IPS DF 4.7 (cell line): ENCODE measurements around the gene HOXA13.

ENCODE experiments used
- DNase-seq: peaks from one replicate; pipeline ENCODE4 v3.0.0-alpha.2; 2013; ENCODE audit warnings: low spot score; ENCODE audit errors: extremely low read depth

The HOXA13 gene

DNA sequence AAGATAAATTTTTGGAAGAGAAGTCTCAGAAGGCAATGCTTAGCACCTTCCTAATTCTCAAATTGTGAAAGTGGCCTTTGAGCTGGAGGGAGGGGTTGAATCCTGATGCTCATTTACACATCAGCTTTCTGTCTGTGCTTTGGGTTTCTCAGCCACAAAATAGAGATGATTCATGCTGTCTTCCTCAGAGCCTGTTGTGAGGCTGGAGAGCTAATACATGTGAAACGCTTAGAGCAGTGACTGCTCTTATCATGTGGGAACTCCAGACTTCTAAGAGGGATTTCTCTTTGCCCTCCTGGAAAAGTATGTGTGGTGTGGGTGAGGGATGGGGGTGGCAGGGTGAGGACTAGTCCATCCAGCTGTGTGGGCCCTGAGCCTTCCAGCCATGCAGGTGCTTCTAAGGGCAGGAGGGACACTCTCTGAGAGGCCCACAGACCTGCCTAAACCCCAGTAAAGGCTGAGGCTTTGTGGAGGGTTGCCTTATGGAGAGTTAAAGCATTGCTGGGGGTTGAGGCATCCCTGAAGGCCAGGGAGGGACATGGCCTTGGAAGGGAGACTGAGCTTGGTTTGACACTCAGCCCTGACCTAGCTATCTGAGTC is 37.9 kb upstream of the HOXA13 start:
- no peak for DNase-seq

DNA sequence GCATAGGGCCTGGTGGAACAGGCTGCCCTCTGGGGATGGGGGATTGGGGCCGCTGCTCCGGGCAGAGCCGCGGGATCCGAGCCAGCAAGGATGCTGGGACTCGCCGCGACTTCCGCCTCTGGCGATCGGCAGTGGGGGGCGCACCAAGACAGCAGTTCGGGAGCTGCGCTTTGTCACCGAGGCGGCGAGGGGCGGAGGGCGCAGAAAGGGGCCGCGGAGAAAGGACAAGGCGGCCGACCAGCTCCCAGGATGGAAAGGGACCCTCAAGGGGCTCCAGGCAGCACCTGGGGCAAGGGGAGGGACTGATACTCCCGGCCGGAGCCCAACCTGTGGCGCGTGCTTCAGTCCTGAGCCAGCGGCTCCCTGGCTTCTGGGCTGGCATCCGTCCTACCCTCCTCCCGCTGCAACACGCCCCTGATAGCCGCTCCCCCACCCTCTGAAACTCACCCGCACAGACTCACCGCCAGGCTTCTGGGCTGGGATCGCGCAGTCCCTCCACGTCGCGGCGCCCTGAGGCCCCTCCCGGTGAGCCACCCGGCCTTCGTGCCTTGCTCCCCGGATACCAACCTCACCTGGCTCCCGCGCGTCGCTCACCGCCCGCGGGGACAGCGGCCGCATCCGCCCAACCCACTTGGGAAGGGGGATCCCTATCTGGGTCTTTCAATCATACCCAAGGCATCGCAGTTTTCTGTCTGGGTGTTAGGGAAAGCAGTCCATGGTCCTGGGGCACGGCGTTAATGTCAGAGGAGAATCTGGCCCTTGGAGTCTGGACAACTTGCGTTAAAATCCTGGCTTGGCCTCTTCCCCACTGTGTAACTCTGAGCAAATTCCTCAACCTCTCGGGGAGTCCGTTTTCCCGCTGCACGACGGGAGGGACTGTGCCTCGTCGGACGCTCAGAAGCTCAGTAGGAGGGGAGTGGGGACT is 35.8 kb upstream of the HOXA13 start:
- DNase-seq = no peak

GRCh38 chr7:27229448-27229847 is 29.6 kb upstream of the HOXA13 start:
- DNase-seq = no peak

DNA sequence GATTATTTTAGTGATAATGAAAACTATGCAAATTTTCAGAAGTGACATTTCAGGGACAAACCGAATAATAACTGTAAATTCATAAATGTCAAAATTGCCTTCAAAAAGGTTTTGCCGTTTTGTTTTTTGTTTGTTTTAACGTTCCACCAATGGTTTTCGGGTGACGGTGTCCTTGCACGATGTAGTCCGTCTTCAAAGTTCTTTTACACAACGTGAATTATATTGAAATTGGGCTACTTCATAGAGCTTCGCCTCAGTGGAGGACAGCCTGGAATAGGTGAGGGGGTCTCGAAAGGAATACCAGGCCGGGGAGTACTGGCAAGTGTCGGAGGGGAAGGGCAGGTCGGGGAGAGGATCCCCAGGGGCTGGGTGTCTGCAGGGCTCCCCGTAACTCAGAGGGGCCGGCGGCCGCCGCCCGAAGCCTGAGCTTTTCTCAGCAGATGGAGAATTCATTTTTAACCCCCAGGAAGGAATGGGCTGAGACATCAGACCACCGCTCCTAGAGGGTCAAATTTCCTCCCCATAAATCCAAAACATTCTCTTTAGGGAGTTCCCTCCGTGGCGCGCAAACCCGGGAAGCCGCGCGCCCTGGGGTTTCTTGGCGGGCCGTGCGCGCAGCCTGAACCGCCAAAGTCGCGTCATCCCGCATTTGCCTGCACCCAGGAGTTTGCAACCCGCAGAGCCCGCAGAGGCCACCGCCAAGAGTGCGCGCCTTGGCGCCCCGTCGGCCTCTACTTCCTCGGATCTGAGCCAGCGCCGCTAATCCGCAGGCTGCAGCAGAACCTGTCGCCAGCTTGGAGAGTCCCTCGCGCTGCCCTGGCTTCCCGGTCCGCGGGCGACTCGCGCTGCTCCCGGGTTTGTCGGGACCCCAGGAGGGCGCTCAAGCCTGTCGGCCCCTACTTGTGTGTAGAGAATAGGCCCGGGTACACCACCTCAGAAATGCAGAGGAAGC is 25.4 kb upstream of the HOXA13 start:
- DNase-seq = no peak

DNA sequence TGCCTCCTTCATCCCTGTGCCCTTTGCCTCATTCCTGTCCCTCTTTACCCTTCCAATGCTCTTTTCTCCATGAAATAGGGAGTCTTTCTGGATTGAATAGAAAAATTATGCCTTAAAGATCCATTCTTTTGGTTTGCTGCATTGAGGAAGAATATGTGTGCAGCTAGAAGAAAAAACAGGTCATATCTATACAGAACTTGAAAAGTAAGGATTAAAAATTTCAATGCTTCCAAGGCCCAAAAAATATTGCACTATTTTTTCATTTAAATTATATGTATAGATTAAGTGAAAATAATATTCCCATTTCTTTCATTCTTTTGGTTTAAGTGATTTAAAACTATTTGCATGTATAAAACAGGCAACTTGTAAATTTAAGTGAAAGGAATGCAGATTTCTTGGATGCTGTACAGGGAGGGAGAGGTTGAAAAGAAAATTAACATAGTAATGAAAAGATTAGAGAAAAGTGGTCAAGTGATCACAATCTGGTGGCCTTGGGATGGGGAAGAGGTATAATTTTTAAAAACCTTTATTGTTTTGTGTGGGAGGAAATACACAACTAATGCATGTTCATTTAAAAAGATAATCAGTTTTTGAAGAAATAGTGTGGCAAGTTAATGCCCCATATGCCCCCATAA is 24.2 kb upstream of the HOXA13 start:
- DNase-seq = no peak

- DNase-seq = no peak
These were observed 21.4 kb upstream of the HOXA13 start for GRCh38 chr7:27221201-27221797.

GRCh38 chr7:27220440-27220955 is 20.6 kb upstream of the HOXA13 start:
- DNase-seq = no peak

DNA sequence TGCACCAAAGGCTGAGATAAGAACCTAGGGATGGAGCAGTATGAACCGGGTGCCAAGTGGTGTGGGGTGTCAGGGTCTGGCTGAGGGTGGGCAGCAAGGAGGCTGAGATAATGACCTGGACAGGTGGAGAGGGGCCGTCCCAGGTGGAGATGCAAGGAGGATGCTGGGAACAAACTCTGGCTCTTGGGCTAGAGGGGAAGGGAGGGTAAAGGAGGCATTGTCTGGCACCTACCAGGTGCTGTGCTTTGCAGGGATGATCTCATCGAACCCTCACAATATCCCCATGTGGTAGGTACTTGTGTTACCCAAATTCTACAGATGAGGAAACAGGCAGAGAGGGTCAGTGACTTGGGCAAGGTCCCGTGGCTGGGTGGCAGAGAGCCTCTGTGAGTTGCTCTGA is 19.9 kb upstream of the HOXA13 start:
- no peak for DNase-seq

- DNase-seq = no peak
These were observed 18.1 kb upstream of the HOXA13 start for GRCh38 chr7:27217951-27218350.

GRCh38 chr7:27215356-27215755 is 15.5 kb upstream of the HOXA13 start:
- DNase-seq = no peak

DNA sequence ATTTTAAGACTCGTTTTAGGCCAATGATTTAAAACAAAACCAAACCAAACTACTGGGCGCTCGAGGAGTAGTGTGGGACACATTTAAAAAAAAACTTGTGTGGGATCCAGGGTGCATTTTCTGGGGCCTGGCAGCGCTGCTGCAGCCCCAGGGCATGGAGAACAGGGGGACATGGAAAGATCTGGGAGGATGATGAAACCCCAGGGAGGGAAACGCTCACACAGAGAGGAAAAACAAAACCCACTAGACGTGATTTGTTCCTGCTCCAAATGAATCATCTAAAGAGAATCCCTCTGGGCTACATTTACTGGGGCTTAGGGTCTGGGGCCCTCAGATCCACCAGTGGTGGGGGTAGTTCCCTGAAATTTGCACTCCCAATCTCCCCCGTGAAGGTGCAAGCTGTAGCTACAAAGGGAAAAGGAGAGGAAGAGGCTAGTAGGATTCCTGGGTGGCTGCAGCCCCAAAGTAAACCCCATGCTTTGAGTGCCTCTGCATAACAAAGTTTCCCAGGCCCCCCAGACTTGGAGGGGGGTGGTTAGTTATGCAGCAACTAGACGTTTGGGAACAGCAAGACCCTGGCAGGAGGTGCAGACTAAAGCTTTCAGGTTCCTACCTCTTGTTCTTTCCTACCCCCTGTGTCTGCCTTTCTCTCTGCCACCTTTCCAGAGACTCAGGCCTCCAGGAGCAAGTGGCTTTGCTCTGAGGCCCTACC is 14.5 kb upstream of the HOXA13 start:
- DNase-seq = no peak

DNA sequence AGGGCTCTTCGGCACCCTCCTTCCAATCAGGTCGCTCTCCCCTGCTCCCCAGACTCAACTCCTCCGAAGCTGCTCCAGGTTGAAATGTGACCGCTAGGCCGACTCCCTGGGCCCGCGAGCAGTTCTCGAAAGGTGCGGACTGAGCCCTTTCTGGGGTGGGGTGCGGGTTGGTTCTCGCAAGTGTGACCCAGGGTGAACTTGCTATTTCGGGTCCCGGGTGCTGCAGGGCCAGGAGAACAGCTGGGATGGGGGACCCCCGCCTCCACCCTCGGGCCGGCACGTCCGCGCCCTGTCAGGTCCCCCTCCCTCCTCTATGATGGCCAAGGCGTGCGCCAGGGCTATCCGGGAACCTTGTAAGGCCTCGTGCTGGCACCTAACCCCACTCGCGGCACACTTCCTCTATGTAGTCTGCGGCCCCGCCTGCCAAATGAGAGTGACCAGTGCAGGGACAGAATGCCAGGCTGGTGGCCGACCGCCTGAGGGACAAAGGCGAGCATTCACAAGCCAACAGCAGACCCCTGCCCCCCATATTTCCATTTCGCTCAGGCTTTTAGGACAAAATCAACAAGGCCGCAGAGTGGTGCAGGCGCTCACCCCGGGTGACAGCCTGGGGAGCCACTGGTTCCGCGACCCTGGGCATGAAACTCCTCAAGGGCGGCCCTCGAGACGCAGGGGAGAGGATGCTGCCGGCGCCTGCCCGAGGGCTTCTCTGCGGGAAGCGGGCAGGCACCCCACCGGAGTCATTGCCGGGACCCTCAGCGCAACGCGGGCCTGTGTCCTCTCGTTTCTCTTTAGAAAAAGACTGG is 13.7 kb upstream of the HOXA13 start:
- DNase-seq = no peak

GRCh38 chr7:27212497-27213432 is 12.9 kb upstream of the HOXA13 start:
- no peak for DNase-seq

- DNase-seq = no peak
These were observed 11.9 kb upstream of the HOXA13 start for GRCh38 chr7:27211764-27212204.

GRCh38 chr7:27211084-27211446 is 11.2 kb upstream of the HOXA13 start:
- no peak for DNase-seq

DNA sequence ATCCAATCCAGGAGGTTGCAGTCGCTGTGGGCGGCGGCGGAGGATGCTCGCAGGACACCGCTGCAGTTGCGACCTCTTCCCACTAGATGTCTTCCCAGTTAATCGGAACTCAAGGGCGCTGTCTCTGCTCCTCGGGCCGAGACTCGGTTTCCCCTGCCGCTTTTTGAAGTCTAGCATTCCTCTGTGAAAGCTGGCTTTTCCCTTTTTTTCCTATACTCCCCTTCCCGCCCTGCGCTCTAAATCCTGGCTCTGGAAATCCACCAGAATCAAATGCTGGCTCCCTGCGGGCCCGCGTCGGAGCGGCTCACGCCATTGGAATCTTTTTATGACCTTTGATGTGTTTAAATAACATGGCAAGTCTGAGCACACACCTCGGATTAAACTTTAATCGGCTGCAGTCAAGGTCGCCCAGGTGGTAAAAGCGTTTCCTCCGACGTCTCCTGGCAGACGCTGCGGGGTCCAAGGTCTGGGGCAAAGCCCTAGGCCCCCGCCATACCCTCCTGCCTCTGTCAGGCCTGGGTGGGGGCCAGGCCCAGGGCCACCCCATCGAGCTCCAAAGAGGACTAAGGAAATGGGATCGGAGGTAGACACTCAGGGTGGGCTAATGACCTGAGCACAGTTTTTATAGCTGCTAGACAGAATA is 10.7 kb upstream of the HOXA13 start:
- no peak for DNase-seq

GRCh38 chr7:27209933-27210440 is 10.1 kb upstream of the HOXA13 start:
- no peak for DNase-seq
